Epidermal melanocyte (primary cell): ENCODE measurements around the gene CCDC170.

Experiments used
- DNase-seq: peaks from one replicate; pipeline ENCODE4 v3.0.0; 2011; ENCODE audit warnings: low spot score; ENCODE audit not compliant: insufficient read length

The CCDC170 gene

DNA sequence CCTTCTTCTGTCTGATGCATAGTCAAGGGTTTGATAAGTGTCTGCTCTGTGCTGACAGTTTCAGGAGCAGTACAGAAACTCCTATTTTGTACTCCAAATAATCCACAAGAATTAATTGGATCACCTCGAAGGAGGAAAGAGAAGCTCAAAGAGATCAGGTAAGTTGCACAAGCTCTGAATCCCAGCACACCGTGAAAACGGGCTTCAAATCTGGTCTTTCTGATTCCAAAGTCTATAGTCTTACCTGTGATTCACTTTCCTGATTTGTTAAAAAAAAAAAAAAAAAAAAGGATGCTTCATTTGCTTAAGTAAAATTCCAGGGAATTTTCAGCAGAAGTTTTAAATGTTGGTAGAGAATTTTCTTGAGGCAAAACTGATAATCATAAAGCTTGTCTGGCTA lies 157.8 kb downstream of the CCDC170 start:
- no peak for DNase-seq

GRCh38 chr6:151652325-151652724 lies 158.5 kb downstream of the CCDC170 start:
- no peak for DNase-seq

DNA sequence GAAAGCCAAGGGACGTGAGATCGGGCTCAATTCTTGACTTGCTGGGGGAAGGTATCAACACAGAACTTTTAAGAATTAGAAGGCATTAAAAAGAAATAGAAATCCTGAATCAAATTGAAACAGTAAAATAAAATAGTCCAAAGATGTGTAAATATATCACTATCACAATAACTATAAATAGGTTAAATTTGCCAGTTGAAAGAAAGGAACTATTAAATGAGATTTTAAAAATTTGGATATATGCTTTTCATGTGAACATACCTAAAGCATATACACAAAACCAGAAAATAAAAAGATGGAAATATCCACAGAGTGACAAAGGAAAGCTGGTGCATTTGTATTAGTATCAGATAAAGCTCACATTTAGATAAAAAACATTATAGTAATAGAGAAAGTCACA lies 161.3 kb downstream of the CCDC170 start:
- DNase-seq, result no peak

DNA sequence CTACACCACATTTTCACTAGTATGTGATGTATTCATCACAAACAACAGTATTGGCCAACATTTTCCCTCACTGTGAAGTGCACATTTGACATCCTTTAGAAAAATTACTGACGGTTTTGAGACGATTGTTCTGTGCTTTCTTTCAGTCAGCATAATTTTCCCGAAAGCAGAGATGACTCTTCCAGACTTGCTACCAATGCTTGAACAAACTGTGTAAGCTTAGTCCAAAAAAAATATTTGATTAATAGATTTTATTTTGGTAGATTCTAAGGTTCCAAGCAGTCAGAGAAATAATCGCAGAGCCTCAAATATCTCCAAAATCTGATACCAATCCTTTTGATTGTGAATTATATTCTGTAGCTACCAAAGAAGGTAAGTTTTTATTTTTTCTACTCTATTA lies 162.6 kb downstream of the CCDC170 start:
- DNase-seq, result no peak

- no peak for DNase-seq
Measured at GRCh38 chr6:151658091-151658490, 164.3 kb downstream of the CCDC170 start.

GRCh38 chr6:151659212-151659611 lies 165.4 kb downstream of the CCDC170 start:
- no peak for DNase-seq

DNA sequence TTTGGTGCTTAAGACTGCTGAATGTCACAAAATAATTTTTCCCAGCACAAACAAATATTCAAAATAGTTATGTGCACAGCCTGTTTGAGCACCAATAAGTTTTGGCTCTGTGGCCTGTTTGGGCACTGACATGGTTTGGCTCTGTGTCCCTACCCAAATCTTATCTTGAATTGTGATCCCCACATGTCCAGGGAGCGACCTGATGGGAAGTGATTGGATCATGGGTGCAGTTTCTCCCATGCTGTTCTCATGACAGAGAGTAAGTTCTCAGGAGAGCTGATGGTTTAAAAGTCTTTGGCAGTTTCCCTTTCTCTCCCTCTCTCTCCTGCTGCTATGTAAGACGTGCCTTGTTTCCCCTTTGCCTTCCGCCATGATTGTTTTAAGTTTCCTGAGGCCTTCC lies 167.7 kb downstream of the CCDC170 start:
- no peak for DNase-seq

- DNase-seq, result no peak
Measured at GRCh38 chr6:151661928-151662327, 168.1 kb downstream of the CCDC170 start.

DNA sequence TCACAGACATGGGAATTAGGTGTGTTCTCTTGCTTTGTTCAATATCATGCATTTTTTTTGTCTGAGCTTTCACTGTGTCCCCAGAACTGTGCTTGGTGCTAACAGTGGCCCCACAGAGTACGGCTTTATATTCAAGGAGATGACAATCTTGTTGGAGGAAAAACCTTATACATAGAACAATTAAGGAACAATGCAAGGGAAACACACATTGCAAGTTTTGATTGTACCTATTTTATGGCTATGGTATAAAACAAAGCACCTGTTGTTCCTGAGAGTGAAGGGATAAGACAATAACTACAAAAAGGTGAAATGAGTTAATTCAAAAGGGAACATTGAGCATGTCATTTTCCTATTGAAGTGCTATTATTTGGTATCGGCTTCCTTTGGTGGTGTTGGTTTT lies 169.7 kb downstream of the CCDC170 start:
- DNase-seq, result no peak

GRCh38 chr6:151664390-151664789 lies 170.6 kb downstream of the CCDC170 start:
- DNase-seq, result no peak

DNA sequence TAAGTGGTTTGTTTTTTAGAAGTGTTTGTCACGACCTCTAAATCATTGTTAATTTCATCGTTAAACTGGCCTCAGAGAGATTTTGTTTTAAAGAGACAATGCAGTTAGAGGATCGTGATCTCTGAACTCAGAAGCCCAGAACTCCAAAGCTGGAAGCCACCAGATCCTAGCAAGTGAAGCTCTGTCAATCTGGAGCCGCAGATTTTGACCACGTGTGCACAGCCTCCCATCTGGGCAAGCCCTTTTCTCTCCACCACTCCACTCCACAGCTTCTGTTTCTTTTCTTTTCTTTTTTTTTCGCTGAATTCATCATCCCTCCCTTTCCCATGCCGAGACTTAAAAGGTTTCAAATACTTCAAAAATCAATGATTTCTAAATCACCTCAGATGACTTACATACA lies 171.5 kb downstream of the CCDC170 start:
- DNase-seq, result no peak

DNA sequence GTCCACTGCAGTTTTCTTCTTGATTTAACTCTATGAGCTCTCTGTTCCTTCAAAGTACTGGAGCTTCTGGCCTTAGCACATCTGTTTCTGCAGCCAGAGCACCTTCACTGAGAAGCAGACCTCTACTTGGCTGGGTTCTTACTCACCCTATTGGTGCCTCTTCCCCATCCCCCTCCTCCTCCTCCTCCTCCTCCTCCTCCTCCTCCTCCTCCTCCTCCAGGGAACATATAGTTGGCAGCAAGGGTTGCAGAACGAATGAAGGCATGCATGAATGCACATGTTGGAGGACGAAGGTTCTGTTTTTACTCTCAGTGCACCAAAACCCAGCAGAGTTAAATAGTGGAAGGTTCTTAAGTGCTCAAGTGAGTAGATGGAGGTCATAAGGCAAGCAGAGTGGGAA lies 172.7 kb downstream of the CCDC170 start:
- no peak for DNase-seq

GRCh38 chr6:151669208-151669560 lies 175.4 kb downstream of the CCDC170 start:
- DNase-seq, result no peak

DNA sequence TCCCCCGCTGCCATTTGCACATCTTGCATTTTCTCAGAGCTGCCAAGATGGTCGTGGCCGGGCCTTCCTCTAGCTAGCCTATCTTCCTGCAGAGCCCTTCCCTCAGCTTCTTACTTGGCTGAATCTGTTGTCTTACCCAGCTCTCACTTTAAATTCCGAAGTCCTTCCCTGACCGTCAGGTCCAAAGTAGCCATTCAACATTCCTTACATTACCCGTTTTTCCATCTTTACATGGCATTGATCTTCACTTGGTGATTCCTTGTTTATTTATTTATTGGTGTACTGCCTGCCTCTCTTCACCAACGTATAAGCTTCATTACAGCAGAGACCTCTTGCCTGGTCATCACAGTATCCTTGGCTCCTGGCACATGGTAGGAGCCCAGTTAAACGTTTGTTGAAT lies 176.3 kb downstream of the CCDC170 start:
- DNase-seq, result no peak
